Neural progenitor cell (in vitro differentiated cells): ENCODE measurements around the gene TCF4. TPM values are rescaled to one million over a fixed set of nuclear protein-coding genes. Genes with fewer than 3 reads are reported as not detected.

Source experiments
- DNase-seq: peaks from one replicate; pipeline ENCODE4 v3.0.0-alpha.2; 2016; ENCODE audit warnings: low spot score
- H2AFZ ChIP-seq: fragments of 200-600 bp; sonication (generic); replicated peaks from 2 replicates; pipeline ENCODE4 v1.6.1; 2016; ENCODE audit warnings: antibody characterized with exemption
- H3F3A ChIP-seq: fragments of 200-600 bp; sonication (generic); 2 replicates; pipeline ENCODE4 v1.6.1; 2016; ENCODE audit warnings: antibody characterized with exemption, low read depth
- H3K27ac ChIP-seq: fragments of 200-600 bp; sonication (generic); 2 replicates; pipeline ENCODE4 v1.5.1; 2016; ENCODE audit warnings: mild to moderate bottlenecking
- H3K27me3 ChIP-seq: fragments of 200-600 bp; sonication (generic); 2 replicates; pipeline ENCODE4 v1.6.1; 2016; ENCODE audit warnings: mild to moderate bottlenecking, moderate library complexity
- H3K36me3 ChIP-seq: fragments of 200-600 bp; sonication (generic); 2 replicates; pipeline ENCODE4 v1.5.1; 2016
- H3K4me1 ChIP-seq: fragments of 200-600 bp; sonication (generic); 2 replicates; pipeline ENCODE4 v1.6.1; 2016; ENCODE audit warnings: mixed run types
- H3K4me2 ChIP-seq: fragments of 200-600 bp; sonication (generic); 2 replicates; pipeline ENCODE4 v1.6.1; 2016
- H3K4me3 ChIP-seq: fragments of 200-600 bp; sonication (generic); 2 replicates; pipeline ENCODE4 v1.5.1; 2016
- H3K79me2 ChIP-seq: fragments of 200-600 bp; sonication (generic); 2 replicates; pipeline ENCODE4 v1.6.1; 2016; ENCODE audit warnings: low read depth
- H3K9ac ChIP-seq: fragments of 200-600 bp; sonication (generic); 2 replicates; pipeline ENCODE4 v1.6.1; 2016
- H3K9me3 ChIP-seq: fragments of 200-600 bp; sonication (generic); 2 replicates; pipeline ENCODE4 v1.5.1; 2016; ENCODE audit warnings: low read depth
- H4K20me1 ChIP-seq: fragments of 200-600 bp; sonication (generic); 2 replicates; pipeline ENCODE4 v1.6.1; 2016; ENCODE audit warnings: low read depth
- H3K27ac Mint-ChIP-seq: 3 replicates; pipeline ENCODE4 v1.8.0; 2021; ENCODE audit warnings: mixed read lengths
- H3K27me3 Mint-ChIP-seq: 2 replicates; pipeline ENCODE4 v1.8.0; 2022; ENCODE audit warnings: low read depth, mild to moderate bottlenecking, inconsistent platforms, moderate library complexity, mixed read lengths; ENCODE audit not compliant: insufficient read depth
- H3K36me3 Mint-ChIP-seq: 3 replicates; pipeline ENCODE4 v1.8.0; 2021; ENCODE audit warnings: mixed read lengths
- H3K4me1 Mint-ChIP-seq: 3 replicates; pipeline ENCODE4 v1.8.0; 2021; ENCODE audit warnings: mixed read lengths
- H3K4me3 Mint-ChIP-seq: 3 replicates; pipeline ENCODE4 v1.8.0; 2021; ENCODE audit warnings: mild to moderate bottlenecking, moderate library complexity, mixed read lengths
- H3K9me3 Mint-ChIP-seq: 3 replicates; pipeline ENCODE4 v1.8.0; 2020; ENCODE audit warnings: mixed read lengths
- CTCF ChIP-seq: fragments of 200-600 bp; sonication (generic); IDR thresholded peaks from 2 replicates; pipeline ENCODE4 v1.5.1; 2017; ENCODE audit warnings: antibody characterized with exemption, mild to moderate bottlenecking
- EZH2 ChIP-seq: fragments of 200-600 bp; sonication (generic); IDR thresholded peaks from 2 replicates; pipeline ENCODE4 v1.6.1; 2017; ENCODE audit warnings: antibody characterized with exemption, mild to moderate bottlenecking, moderate library complexity
- EZH2phosphoT487 ChIP-seq: fragments of 200-600 bp; sonication (generic); IDR thresholded peaks from 2 replicates; pipeline ENCODE4 v1.6.1; 2017; ENCODE audit warnings: antibody characterized with exemption
- total RNA-seq: library from RNA; depleted of rRNA; stranded (reverse); fragments of >200 nt; gene quantifications from 2 replicates; pipeline ENCODE4 v1.2.3, GENCODE V29; 2015; ENCODE audit warnings: low replicate concordance

Gene TCF4
- total RNA-seq, 1 donor from 2014 or later = 161 TPM

GRCh38 chr18:55552526-55553189 is 35.3 kb downstream of the TCF4 start:
- no peak for DNase-seq
- H3K27ac Mint-ChIP-seq = no peak overlapping the region
- Histone ChIP-seq H3K79me2 (peaks cover 100% of the 10 kb centered on the region), H3K27me3 (no peaks in the 10 kb centered on the region), H3K4me3 (no peak overlapping the region), H3K27ac (no peak overlapping the region), H3F3A (no peaks in the 10 kb centered on the region), H3K9me3 (no peaks in the 10 kb centered on the region), H2AFZ (no peak overlapping the region), H3K4me1 (peaks cover 13% of the 10 kb centered on the region), H4K20me1 (peaks cover 99% of the 10 kb centered on the region), H3K4me2 (no peak overlapping the region), H3K9ac (no peak overlapping the region), H3K36me3 (no peaks in the 10 kb centered on the region)
- H3K9me3 Mint-ChIP-seq = peaks cover 2% of the 10 kb centered on the region
- H3K36me3 Mint-ChIP-seq = peaks cover 23% of the 10 kb centered on the region
- H3K27me3 Mint-ChIP-seq = no peaks in the 10 kb centered on the region
- H3K4me3 Mint-ChIP-seq = no peak overlapping the region
- peaks cover 13% of the 10 kb centered on the region for H3K4me1 Mint-ChIP-seq
- no peak for TF ChIP-seq CTCF
- no peak for TF ChIP-seq EZH2phosphoT487
- no peak for TF ChIP-seq EZH2

- Mint-ChIP-seq H3K4me3 (no peak overlapping the region), H3K36me3 (peaks cover 23% of the 10 kb centered on the region), H3K27ac (no peak overlapping the region), H3K4me1 (peaks cover 26% of the 10 kb centered on the region), H3K27me3 (no peaks in the 10 kb centered on the region), H3K9me3 (peaks cover 2% of the 10 kb centered on the region)
- Histone ChIP-seq H3K27me3 (no peaks in the 10 kb centered on the region), H4K20me1 (peaks cover 99% of the 10 kb centered on the region), H3K4me2 (no peak overlapping the region), H3K36me3 (no peaks in the 10 kb centered on the region), H3K9me3 (no peaks in the 10 kb centered on the region), H3K4me1 (peaks cover 22% of the 10 kb centered on the region), H2AFZ (no peak overlapping the region), H3K79me2 (peaks cover 100% of the 10 kb centered on the region), H3K27ac (no peak overlapping the region), H3K9ac (no peak overlapping the region), H3K4me3 (no peak overlapping the region), H3F3A (no peaks in the 10 kb centered on the region)
- no peak for DNase-seq
- no peak for TF ChIP-seq CTCF
- no peak for TF ChIP-seq EZH2
- no peak for TF ChIP-seq EZH2phosphoT487
Measured at GRCh38 chr18:55551227-55551626, 36.8 kb downstream of the TCF4 start.

GRCh38 chr18:55550471-55550870 is 37.5 kb downstream of the TCF4 start:
- H3K79me2 ChIP-seq = peaks cover 100% of the 10 kb centered on the region

More at GRCh38 chr18:55550471-55550870, 37.5 kb downstream of the TCF4 start:
- H2AFZ ChIP-seq = no peak overlapping the region
- H3K4me1 ChIP-seq = peaks cover 22% of the 10 kb centered on the region
- H3K36me3 Mint-ChIP-seq = peaks cover 23% of the 10 kb centered on the region
- TF ChIP-seq CTCF (no peak), EZH2 (no peak), EZH2phosphoT487 (no peak)
- peaks cover 98% of the 10 kb centered on the region for H4K20me1 ChIP-seq
- H3K9me3 Mint-ChIP-seq = peaks cover 2% of the 10 kb centered on the region
- no peak overlapping the region for H3K4me2 ChIP-seq
- H3K27me3 Mint-ChIP-seq = peaks cover 2% of the 10 kb centered on the region
- no peak overlapping the region for H3K27ac ChIP-seq
- DNase-seq = no peak
- no peak overlapping the region for H3K27ac Mint-ChIP-seq
- H3K27me3 ChIP-seq = no peaks in the 10 kb centered on the region
- H3K36me3 ChIP-seq = no peaks in the 10 kb centered on the region
- H3K9ac ChIP-seq = no peak overlapping the region
- H3K4me1 Mint-ChIP-seq = peaks cover 26% of the 10 kb centered on the region
- no peak overlapping the region for H3K4me3 ChIP-seq
- H3K4me3 Mint-ChIP-seq = no peak overlapping the region
- H3K9me3 ChIP-seq = no peaks in the 10 kb centered on the region
- no peaks in the 10 kb centered on the region for H3F3A ChIP-seq
